Measurements from ENCODE around the gene PLIN5.

PLIN5 gene

GRCh38 chr19:4482721-4483364, 52.2 kb downstream of the PLIN5 start:
- no peak for TF ChIP-seq EZH2 (IDR thresholded peaks at IDR 0.05; ENCODE audit: borderline replicate concordance, low read depth, low read length, severe bottlenecking)
- TF ChIP-seq CTCF (IDR thresholded peaks at IDR 0.05; ENCODE audit: borderline replicate concordance, extremely low read depth, low read length, poor library complexity, severe bottlenecking) = no peak
- H3K9me3 ChIP-seq (ENCODE audit: insufficient read depth, low read length, severe bottlenecking) = no peaks in the 10 kb centered on the region
- H4K20me1 ChIP-seq (ENCODE audit: insufficient read depth, low read length) = 0 out of 2 replicates have a peak, but pooled peaks cover 3% of the 10 kb centered on the region
- no peaks in the 10 kb centered on the region for H3K27me3 ChIP-seq (ENCODE audit: insufficient read depth, low read length, poor library complexity)
- no peaks in the 10 kb centered on the region for H3K79me2 ChIP-seq (ENCODE audit: insufficient read depth, low read length)
- H3K36me3 ChIP-seq (ENCODE audit: insufficient read depth, low read length) = peaks cover 40% of the 10 kb centered on the region
- no peak overlapping the region for H3K4me3 ChIP-seq (ENCODE audit: low read depth in 1 of 2, low read length in 2 of 2)
- no peak for ATAC-seq (ENCODE audit: insufficient read depth, low read depth)
- H3K4me2 ChIP-seq (ENCODE audit: insufficient read depth, low read length) = no peak overlapping the region
- no peaks in the 10 kb centered on the region for H3K4me1 ChIP-seq (ENCODE audit: insufficient read depth, low read length)
- DNase-seq = no peak
- no peak overlapping the region for H3K9ac ChIP-seq (ENCODE audit: low read depth, low read length)
- H2AFZ ChIP-seq (ENCODE audit: low read depth, low read length) = no peak overlapping the region
- H3K27ac ChIP-seq (ENCODE audit: low read length) = no peak overlapping the region

- Histone ChIP-seq H3K36me3 (ENCODE audit: insufficient read depth, low read length) (peaks cover 52% of the 10 kb centered on the region), H3K4me3 (ENCODE audit: low read depth in 1 of 2, low read length in 2 of 2) (no peak overlapping the region), H3K79me2 (ENCODE audit: insufficient read depth, low read length) (peaks cover 40% of the 10 kb centered on the region), H3K4me2 (ENCODE audit: insufficient read depth, low read length) (no peak overlapping the region), H3K4me1 (ENCODE audit: insufficient read depth, low read length) (peaks cover 21% of the 10 kb centered on the region), H3K27me3 (ENCODE audit: insufficient read depth, low read length, poor library complexity) (no peaks in the 10 kb centered on the region), H3K9me3 (ENCODE audit: insufficient read depth, low read length, severe bottlenecking) (no peaks in the 10 kb centered on the region), H3K9ac (ENCODE audit: low read depth, low read length) (no peak overlapping the region), H4K20me1 (ENCODE audit: insufficient read depth, low read length) (peaks cover 28% of the 10 kb centered on the region), H3K27ac (ENCODE audit: low read length) (no peak overlapping the region), H2AFZ (ENCODE audit: low read depth, low read length) (no peak overlapping the region)
- no peak for ATAC-seq (ENCODE audit: insufficient read depth, low read depth)
- no peak for TF ChIP-seq EZH2 (IDR thresholded peaks at IDR 0.05; ENCODE audit: borderline replicate concordance, low read depth, low read length, severe bottlenecking)
- no peak for TF ChIP-seq CTCF (IDR thresholded peaks at IDR 0.05; ENCODE audit: borderline replicate concordance, extremely low read depth, low read length, poor library complexity, severe bottlenecking)
- DNase-seq = no peak
These were observed 57.8 kb downstream of the PLIN5 start for GRCh38 chr19:4477034-4477801.

GRCh38 chr19:4474514-4475022, 60.5 kb downstream of the PLIN5 start:
- H3K27ac ChIP-seq (ENCODE audit: low read length) = no peak overlapping the region
- peak overlapping the region; percentile 95 for H3K4me2 ChIP-seq (ENCODE audit: insufficient read depth, low read length)

More at GRCh38 chr19:4474514-4475022, 60.5 kb downstream of the PLIN5 start:
- DNase-seq = peak; percentile 26
- Histone ChIP-seq H3K9ac (ENCODE audit: low read depth, low read length) (peak overlapping the region; percentile 96; the same call in 1 of the 2 replicates), H3K4me3 (ENCODE audit: low read depth in 1 of 2, low read length in 2 of 2) (peak overlapping the region in 1 of 2 experiments; percentile 71; a peak in 1 of 4 replicates), H3K79me2 (ENCODE audit: insufficient read depth, low read length) (peaks cover 41% of the 10 kb centered on the region), H4K20me1 (ENCODE audit: insufficient read depth, low read length) (peaks cover 28% of the 10 kb centered on the region), H3K27me3 (ENCODE audit: insufficient read depth, low read length, poor library complexity) (no peaks in the 10 kb centered on the region), H3K9me3 (ENCODE audit: insufficient read depth, low read length, severe bottlenecking) (no peaks in the 10 kb centered on the region), H2AFZ (ENCODE audit: low read depth, low read length) (no peak overlapping the region), H3K4me1 (ENCODE audit: insufficient read depth, low read length) (peaks cover 31% of the 10 kb centered on the region), H3K36me3 (ENCODE audit: insufficient read depth, low read length) (peaks cover 42% of the 10 kb centered on the region)
- TF ChIP-seq EZH2 (IDR thresholded peaks at IDR 0.05; ENCODE audit: borderline replicate concordance, low read depth, low read length, severe bottlenecking) (no peak), CTCF (IDR thresholded peaks at IDR 0.05; ENCODE audit: borderline replicate concordance, extremely low read depth, low read length, poor library complexity, severe bottlenecking) (no peak)
- ATAC-seq (ENCODE audit: insufficient read depth, low read depth) = no peak
